Amniotic stem cell (primary cell): ENCODE data around the gene TH.

Source experiments
- DNase-seq: peaks from one replicate; lab custom pipeline; 2025; lab: John Stamatoyannopoulos, UW

Gene TH

DNA sequence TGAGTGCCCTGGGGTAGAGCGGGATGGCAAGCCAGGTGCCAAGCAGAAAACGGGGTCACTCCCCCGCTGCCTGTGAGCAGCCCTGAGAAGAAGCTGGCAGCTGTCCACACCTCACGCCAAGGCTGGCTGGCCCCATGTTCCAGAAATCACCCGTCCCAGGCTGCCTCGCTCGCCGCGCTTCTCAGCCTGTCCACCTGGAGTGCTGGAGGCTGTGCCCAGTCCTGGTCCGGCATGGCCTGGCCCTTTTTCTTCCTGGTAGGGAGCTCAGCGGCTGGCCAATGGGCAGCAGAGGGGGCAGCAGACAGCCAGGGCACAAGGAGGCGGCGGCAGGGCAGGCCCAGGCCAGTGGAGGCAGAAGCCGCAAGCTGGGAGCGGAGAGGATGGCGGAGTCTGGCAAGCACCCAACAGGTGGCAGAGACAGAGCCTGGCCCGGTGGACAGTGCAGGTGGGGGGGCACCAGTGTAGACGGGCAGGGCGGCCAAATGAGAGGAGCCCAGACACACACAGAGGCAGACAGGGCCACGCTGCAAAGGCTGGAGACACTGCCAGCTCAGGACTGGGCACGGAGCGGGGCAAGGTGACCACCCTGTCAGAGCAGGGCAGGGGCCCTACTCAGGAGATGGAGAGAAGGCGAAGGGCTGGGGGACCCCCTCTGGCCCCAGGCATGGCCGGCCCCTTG lies 37.2 kb upstream of the TH start:
- no peak for DNase-seq

GRCh38 chr11:2207773-2208621 lies 36.4 kb upstream of the TH start:
- DNase-seq: no peak

GRCh38 chr11:2207212-2207611 lies 35.6 kb upstream of the TH start:
- DNase-seq: no peak

GRCh38 chr11:2205981-2206690 lies 34.5 kb upstream of the TH start:
- DNase-seq: no peak

DNA sequence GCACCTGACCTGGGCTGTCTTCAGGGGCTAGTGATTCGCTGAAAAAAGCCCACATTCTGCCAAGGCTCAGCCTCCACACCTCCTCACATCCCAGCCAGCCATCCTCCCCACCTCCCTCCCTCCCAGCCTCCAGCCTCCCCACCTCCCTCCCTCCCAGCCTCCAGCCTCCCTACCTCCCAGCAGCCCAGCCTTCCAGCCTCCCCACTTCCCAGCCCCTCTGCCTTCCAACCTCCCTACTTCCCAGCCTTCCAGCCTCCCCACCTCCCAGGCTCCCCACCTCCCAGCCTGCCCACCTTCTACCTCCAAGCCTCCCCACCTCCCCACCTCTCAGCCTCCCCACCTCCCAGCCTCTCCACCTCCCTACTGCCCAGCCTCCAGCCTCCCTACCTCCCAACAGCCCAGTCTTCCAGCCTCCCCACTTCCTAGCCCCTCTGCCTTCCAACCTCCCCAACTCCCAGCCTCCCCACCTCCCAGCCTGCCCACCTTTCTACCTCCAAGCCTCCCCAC lies 33.7 kb upstream of the TH start:
- no peak for DNase-seq

- DNase-seq: no peak
Measured at GRCh38 chr11:2204361-2205213, 33.0 kb upstream of the TH start.

GRCh38 chr11:2203440-2204259 lies 32.0 kb upstream of the TH start:
- DNase-seq: no peak

- DNase-seq: no peak
Measured at GRCh38 chr11:2202900-2203439, 31.4 kb upstream of the TH start.

GRCh38 chr11:2202071-2202899 lies 30.7 kb upstream of the TH start:
- DNase-seq: no peak

DNA sequence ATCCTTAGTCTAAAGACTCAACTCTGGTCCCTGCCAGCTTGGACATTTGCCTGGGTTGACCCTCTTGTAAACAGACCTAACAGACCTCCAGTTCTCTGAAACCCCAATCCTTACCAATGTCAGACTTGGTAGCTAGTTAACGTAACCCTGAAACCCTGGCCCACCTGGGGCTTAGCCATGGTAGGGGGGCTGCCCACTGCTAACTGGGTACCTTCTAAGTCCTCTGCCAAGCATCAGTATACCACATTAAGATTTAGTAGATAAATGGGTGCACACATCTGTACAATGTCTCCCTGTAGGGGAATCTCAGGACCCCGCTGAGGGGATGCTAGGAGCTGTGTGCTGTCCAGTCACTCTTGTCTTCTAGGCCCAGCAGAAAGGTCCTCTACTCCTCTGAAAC lies 29.9 kb upstream of the TH start:
- DNase-seq: no peak

- no peak for DNase-seq
Measured at GRCh38 chr11:2200957-2201519, 29.4 kb upstream of the TH start.

DNA sequence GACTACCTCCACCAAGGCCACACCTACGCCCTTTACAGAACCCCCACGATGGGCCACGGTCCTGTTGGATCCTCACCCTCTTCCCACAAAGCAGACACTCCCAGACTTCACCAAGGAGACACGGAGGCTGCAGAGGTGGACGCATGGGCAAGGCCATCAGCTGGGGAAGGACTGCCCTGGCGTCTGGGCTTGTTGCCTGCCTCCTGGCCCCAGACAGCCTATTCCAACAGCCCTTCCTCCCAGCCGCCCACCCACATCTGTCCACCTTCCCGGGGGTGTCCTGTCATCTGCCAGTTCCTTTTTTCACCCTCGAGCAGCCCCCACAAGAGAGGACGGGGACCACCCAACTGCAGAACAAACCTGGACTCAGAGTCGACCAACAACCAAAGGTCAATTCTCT lies 28.9 kb upstream of the TH start:
- no peak for DNase-seq

DNA sequence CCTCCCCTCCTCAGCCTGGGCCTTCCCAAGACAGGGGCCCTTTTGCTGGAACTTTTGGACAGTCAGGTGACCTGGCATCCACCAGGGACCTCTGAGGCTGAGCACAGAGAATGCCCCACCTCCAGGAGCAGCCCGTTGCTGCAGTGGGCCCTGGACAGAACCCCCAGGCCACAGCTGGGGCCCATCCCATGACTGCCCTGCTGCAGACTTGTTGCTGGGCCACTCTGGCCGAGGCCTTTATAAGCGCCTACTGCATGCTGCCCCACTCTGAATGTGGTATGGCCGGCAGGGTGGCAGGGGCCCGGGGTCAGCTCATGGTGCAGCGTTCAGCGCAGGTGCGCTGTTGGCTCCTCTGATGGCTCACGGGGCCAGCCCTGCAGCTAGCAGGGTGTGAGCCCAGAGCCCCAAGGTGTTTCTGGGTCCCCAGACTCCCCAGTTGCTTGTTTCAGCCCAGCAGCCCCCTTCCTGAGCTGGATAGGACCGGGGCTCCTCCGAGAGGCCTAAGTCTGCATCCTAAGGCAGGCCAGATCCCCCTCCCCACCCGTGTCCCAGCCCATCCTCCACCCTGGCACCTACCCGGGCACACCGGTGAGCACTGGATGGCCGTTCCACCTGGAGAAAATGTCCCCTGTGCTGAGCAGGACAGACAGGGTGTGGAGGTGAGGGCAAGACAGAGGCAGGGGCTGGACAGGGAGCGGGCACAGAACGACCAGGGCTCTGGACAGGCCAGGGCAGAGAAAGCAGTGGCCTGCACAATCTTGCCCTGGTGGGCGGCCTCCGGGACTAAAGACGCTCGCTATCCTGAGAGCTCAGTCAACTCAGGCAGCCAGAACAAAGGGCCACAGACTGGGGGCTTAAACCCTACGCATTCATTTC lies 28.1 kb upstream of the TH start:
- no peak for DNase-seq

DNA sequence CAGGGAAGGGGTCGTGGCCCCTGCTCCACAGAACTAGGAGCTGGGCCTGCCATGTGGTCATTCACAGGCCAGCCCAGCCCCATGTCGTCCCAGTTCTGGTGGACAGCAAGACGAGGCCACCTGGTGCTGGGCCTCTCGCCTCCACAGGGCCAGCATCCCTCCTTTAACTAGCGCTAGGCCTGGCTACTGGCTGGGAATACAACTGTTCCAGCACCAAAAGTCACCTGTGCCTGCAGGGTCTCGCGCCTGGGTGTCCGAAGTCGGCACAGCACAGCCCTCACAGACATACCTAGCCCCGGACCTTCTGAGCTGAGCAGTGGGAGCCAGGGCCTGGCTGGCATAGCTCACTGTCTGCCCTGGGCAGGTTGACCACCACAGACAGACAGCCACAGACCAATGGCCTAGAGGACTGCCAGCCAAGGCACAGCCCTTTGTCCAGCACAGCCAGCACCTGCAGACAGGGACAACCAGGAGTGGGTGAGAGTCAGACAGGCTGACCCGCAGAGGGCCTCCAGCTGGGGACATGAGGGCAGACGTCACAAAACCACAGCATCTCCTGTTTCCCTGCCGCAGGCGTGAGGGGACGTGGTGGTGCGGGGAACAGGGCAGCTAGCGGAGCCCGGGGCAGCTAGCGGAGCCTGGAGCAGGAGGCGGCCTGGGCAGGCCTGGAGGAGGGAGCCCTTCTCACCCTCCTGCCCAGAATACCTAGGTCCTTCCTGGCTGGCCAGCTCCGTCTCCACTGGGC lies 27.2 kb upstream of the TH start:
- DNase-seq: no peak

GRCh38 chr11:2197771-2198520 lies 26.3 kb upstream of the TH start:
- no peak for DNase-seq

- peak; percentile 30 for DNase-seq
Measured at GRCh38 chr11:2196970-2197770, 25.6 kb upstream of the TH start.
